ENCODE measurements around the gene KRT74. TPM values are rescaled to one million over a fixed set of nuclear protein-coding genes. Genes with fewer than 3 reads are reported as not detected.

Gene KRT74
- total RNA-seq, 1 experiment from 2014 or later = not detected

DNA sequence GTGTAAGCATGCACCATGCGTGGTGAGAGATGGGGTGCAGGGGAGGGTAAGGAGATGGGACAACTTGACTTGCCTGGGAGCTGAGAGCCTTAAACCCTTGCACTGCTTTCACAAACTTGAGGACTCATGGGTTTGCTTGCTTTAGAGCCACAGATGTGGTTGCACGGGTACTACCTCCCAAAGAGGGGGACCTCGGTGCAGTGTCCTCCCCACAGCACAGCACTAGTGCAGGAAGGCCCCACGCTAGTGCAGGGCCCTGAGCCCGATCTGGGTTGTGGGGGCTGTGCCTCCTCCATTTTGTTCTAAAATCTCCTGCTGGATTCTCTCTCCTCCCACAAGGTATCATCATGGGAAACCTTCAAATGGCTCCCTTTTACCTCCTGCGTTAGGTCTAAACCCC lies 16.4 kb upstream of the KRT74 start:
- Mint-ChIP-seq H3K27me3 (ENCODE audit: unreplicated experiment) (peaks cover 77% of the 10 kb centered on the region), H3K27ac (ENCODE audit: unreplicated experiment) (no peak overlapping the region), H3K9me3 (ENCODE audit: low read depth, unreplicated experiment) (no peaks in the 10 kb centered on the region), H3K4me1 (ENCODE audit: low read depth, unreplicated experiment) (no peaks in the 10 kb centered on the region), H3K36me3 (ENCODE audit: insufficient read depth, unreplicated experiment) (no peaks in the 10 kb centered on the region), H3K4me3 (ENCODE audit: low read depth, unreplicated experiment) (no peak overlapping the region)
- TF ChIP-seq, protein P1, sequence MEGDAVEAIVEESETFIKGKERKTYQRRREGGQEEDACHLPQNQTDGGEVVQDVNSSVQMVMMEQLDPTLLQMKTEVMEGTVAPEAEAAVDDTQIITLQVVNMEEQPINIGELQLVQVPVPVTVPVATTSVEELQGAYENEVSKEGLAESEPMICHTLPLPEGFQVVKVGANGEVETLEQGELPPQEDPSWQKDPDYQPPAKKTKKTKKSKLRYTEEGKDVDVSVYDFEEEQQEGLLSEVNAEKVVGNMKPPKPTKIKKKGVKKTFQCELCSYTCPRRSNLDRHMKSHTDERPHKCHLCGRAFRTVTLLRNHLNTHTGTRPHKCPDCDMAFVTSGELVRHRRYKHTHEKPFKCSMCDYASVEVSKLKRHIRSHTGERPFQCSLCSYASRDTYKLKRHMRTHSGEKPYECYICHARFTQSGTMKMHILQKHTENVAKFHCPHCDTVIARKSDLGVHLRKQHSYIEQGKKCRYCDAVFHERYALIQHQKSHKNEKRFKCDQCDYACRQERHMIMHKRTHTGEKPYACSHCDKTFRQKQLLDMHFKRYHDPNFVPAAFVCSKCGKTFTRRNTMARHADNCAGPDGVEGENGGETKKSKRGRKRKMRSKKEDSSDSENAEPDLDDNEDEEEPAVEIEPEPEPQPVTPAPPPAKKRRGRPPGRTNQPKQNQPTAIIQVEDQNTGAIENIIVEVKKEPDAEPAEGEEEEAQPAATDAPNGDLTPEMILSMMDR (IDR thresholded peaks at IDR 0.05; ENCODE audit: unreplicated experiment) = no peak
- CTCF ChIA-PET = no interaction called here
- BruUV-seq (replicated peaks) = no TSS peak
- intact Hi-C loops (cut with micrococcal nuclease; ENCODE audit: unreplicated experiment) = no loop called here
- no peak for DNase-seq

DNA sequence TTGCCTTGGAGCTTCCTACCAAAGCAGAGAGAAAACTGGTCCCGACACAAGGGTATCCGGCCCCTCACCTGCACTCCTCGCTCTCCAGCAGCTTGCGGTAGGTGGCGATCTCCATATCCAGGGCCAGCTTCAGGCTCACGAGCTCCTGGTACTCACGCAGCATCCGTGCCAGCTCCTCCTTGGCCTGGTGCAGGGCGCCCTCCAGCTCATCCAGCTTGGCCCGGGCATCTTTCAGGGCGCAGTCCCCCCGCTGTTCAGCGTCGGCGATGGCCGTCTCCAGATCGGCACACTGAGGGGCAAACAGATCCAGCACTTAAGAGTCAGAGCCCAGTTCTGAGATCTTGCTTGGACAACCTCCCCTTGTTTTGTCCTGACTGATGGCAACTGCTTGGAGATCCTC lies 13.9 kb upstream of the KRT74 start:
- no peaks in the 10 kb centered on the region for H3K4me1 Mint-ChIP-seq (ENCODE audit: low read depth, unreplicated experiment)
- intact Hi-C loops (cut with micrococcal nuclease; ENCODE audit: unreplicated experiment) = loop anchor here (10.0 kb wide), 2 partner anchors 213 to 443 kb away; no protein-coding TSS in a partner anchor
- CTCF ChIA-PET = no interaction called here
- DNase-seq = no peak
- H3K9me3 Mint-ChIP-seq (ENCODE audit: low read depth, unreplicated experiment) = no peaks in the 10 kb centered on the region
- H3K27ac Mint-ChIP-seq (ENCODE audit: unreplicated experiment) = no peak overlapping the region
- no peaks in the 10 kb centered on the region for H3K36me3 Mint-ChIP-seq (ENCODE audit: insufficient read depth, unreplicated experiment)
- no TSS peak for BruUV-seq (replicated peaks)
- peaks cover 69% of the 10 kb centered on the region for H3K27me3 Mint-ChIP-seq (ENCODE audit: unreplicated experiment)
- no peak overlapping the region for H3K4me3 Mint-ChIP-seq (ENCODE audit: low read depth, unreplicated experiment)
- TF ChIP-seq, protein P1 (IDR thresholded peaks at IDR 0.05; ENCODE audit: unreplicated experiment) = no peak

DNA sequence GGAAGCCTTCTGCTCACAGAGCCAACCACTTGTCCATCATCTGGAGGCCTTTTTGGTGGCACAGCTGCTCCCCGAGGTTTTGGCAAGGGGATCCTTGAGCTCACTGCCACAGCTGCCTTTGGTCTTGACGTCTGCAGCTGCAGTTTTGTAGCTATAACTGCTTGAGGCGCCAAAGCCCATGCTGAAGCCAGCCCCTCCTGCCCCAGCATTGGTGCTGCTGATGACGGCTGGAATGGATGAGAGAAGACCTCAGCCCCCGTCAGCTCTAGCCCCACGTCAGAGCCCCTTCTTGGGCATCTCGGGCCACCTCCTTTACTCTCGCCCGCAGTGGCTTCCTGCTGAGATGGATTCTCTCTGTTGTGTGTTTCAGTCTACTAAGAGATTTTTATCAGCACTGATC lies 12.3 kb upstream of the KRT74 start:
- Mint-ChIP-seq H3K9me3 (ENCODE audit: low read depth, unreplicated experiment) (no peaks in the 10 kb centered on the region), H3K36me3 (ENCODE audit: insufficient read depth, unreplicated experiment) (no peaks in the 10 kb centered on the region), H3K4me1 (ENCODE audit: low read depth, unreplicated experiment) (peaks cover 9% of the 10 kb centered on the region), H3K27me3 (ENCODE audit: unreplicated experiment) (peaks cover 53% of the 10 kb centered on the region), H3K27ac (ENCODE audit: unreplicated experiment) (no peak overlapping the region), H3K4me3 (ENCODE audit: low read depth, unreplicated experiment) (no peak overlapping the region)
- intact Hi-C loops (cut with micrococcal nuclease; ENCODE audit: unreplicated experiment) = loop anchor here (10.0 kb wide), 2 partner anchors 211 to 441 kb away; no protein-coding TSS in a partner anchor
- TF ChIP-seq, protein P1 (IDR thresholded peaks at IDR 0.05; ENCODE audit: unreplicated experiment) = no peak
- DNase-seq = no peak
- CTCF ChIA-PET = interaction anchor here (0.5 to 1.2 kb wide), 2 partner anchors 285 to 1346 kb away, joined by 3 to 4 read pairs; no protein-coding TSS in a partner anchor
- no TSS peak for BruUV-seq (replicated peaks)

DNA sequence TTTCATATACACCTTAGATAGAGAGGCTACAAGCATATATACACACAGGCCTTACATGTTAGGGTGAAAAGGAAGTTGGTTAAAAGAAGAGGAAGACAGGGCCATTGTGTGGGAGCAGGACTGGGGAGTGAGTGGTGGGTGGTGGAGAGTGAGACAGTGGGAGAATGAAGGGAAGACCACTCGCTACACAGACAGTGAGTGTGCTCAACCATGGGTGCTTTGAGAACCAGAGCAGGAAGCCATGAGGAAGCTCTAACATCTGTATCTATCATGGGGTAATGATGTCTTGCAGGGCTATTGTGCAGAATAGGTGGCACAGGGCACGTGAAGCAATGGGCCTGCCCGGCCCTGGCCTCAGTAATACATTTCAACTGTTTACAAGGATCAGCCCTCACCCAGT lies 11.4 kb upstream of the KRT74 start:
- Mint-ChIP-seq H3K4me3 (ENCODE audit: low read depth, unreplicated experiment) (no peak overlapping the region), H3K4me1 (ENCODE audit: low read depth, unreplicated experiment) (peaks cover 10% of the 10 kb centered on the region), H3K27ac (ENCODE audit: unreplicated experiment) (no peak overlapping the region), H3K9me3 (ENCODE audit: low read depth, unreplicated experiment) (no peaks in the 10 kb centered on the region), H3K27me3 (ENCODE audit: unreplicated experiment) (peaks cover 44% of the 10 kb centered on the region), H3K36me3 (ENCODE audit: insufficient read depth, unreplicated experiment) (no peaks in the 10 kb centered on the region)
- CTCF ChIA-PET = no interaction called here
- TF ChIP-seq, protein P1 (IDR thresholded peaks at IDR 0.05; ENCODE audit: unreplicated experiment) = no peak
- DNase-seq = no peak
- no TSS peak for BruUV-seq (replicated peaks)
- intact Hi-C loops (cut with micrococcal nuclease; ENCODE audit: unreplicated experiment) = loop anchor here (10.0 kb wide), 2 partner anchors 210 to 440 kb away; no protein-coding TSS in a partner anchor

All from Calu3 (cell line).